ENCODE data around the gene EYS.

EYS gene

GRCh38 chr6:63999613-64000012, 1707.4 kb downstream of the EYS start:
- no peak for DNase-seq (ENCODE audit: low read depth)
- TF ChIP-seq MAX (IDR thresholded peaks at IDR 0.05; ENCODE audit: low read depth, low read length) = no peak
- no peak for TF ChIP-seq MYC (IDR thresholded peaks at IDR 0.05; ENCODE audit: low read depth, low read length)
- TF ChIP-seq POLR2A (IDR thresholded peaks at IDR 0.05; ENCODE audit: extremely low read depth, insufficient read length) = no peak
- TF ChIP-seq, protein P1, sequence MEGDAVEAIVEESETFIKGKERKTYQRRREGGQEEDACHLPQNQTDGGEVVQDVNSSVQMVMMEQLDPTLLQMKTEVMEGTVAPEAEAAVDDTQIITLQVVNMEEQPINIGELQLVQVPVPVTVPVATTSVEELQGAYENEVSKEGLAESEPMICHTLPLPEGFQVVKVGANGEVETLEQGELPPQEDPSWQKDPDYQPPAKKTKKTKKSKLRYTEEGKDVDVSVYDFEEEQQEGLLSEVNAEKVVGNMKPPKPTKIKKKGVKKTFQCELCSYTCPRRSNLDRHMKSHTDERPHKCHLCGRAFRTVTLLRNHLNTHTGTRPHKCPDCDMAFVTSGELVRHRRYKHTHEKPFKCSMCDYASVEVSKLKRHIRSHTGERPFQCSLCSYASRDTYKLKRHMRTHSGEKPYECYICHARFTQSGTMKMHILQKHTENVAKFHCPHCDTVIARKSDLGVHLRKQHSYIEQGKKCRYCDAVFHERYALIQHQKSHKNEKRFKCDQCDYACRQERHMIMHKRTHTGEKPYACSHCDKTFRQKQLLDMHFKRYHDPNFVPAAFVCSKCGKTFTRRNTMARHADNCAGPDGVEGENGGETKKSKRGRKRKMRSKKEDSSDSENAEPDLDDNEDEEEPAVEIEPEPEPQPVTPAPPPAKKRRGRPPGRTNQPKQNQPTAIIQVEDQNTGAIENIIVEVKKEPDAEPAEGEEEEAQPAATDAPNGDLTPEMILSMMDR (IDR thresholded peaks at IDR 0.05; ENCODE audit: low read depth, low read length) = no peak
- H3K4me3 ChIP-seq (ENCODE audit: low read depth, low read length) = no peak overlapping the region

GRCh38 chr6:63998991-63999390, 1708.0 kb downstream of the EYS start:
- DNase-seq (ENCODE audit: low read depth) = no peak
- no peak for TF ChIP-seq POLR2A (IDR thresholded peaks at IDR 0.05; ENCODE audit: extremely low read depth, insufficient read length)
- TF ChIP-seq MAX (IDR thresholded peaks at IDR 0.05; ENCODE audit: low read depth, low read length) = no peak
- no peak for TF ChIP-seq MYC (IDR thresholded peaks at IDR 0.05; ENCODE audit: low read depth, low read length)
- TF ChIP-seq, protein P1 (IDR thresholded peaks at IDR 0.05; ENCODE audit: low read depth, low read length) = no peak
- H3K4me3 ChIP-seq (ENCODE audit: low read depth, low read length) = no peak overlapping the region

GRCh38 chr6:63997734-63998133, 1709.3 kb downstream of the EYS start:
- DNase-seq (ENCODE audit: low read depth) = no peak

GRCh38 chr6:63997221-63997620, 1709.8 kb downstream of the EYS start:
- TF ChIP-seq MAX (IDR thresholded peaks at IDR 0.05; ENCODE audit: low read depth, low read length) (no peak), POLR2A (IDR thresholded peaks at IDR 0.05; ENCODE audit: extremely low read depth, insufficient read length) (no peak), MYC (IDR thresholded peaks at IDR 0.05; ENCODE audit: low read depth, low read length) (no peak)
- TF ChIP-seq, protein P1 (IDR thresholded peaks at IDR 0.05; ENCODE audit: low read depth, low read length) = no peak
- H3K4me3 ChIP-seq (ENCODE audit: low read depth, low read length) = no peak overlapping the region
- DNase-seq (ENCODE audit: low read depth) = no peak

More at GRCh38 chr6:63997734-63998133, 1709.3 kb downstream of the EYS start:
- no peak for TF ChIP-seq MYC (IDR thresholded peaks at IDR 0.05; ENCODE audit: low read depth, low read length)
- TF ChIP-seq, protein P1 (IDR thresholded peaks at IDR 0.05; ENCODE audit: low read depth, low read length) = no peak
- TF ChIP-seq POLR2A (IDR thresholded peaks at IDR 0.05; ENCODE audit: extremely low read depth, insufficient read length) = no peak
- no peak for TF ChIP-seq MAX (IDR thresholded peaks at IDR 0.05; ENCODE audit: low read depth, low read length)
- H3K4me3 ChIP-seq (ENCODE audit: low read depth, low read length) = no peak overlapping the region

GRCh38 chr6:63985223-63985622, 1721.8 kb downstream of the EYS start:
- no peak for DNase-seq (ENCODE audit: low read depth)
- H3K4me3 ChIP-seq (ENCODE audit: low read depth, low read length) = no peak overlapping the region
- TF ChIP-seq, protein P1 (IDR thresholded peaks at IDR 0.05; ENCODE audit: low read depth, low read length) = no peak
- TF ChIP-seq MAX (IDR thresholded peaks at IDR 0.05; ENCODE audit: low read depth, low read length) (no peak), MYC (IDR thresholded peaks at IDR 0.05; ENCODE audit: low read depth, low read length) (no peak), POLR2A (IDR thresholded peaks at IDR 0.05; ENCODE audit: extremely low read depth, insufficient read length) (no peak)

GRCh38 chr6:63975699-63976098, 1731.3 kb downstream of the EYS start:
- no peak overlapping the region for H3K4me3 ChIP-seq (ENCODE audit: low read depth, low read length)
- TF ChIP-seq MYC (IDR thresholded peaks at IDR 0.05; ENCODE audit: low read depth, low read length) (no peak), POLR2A (IDR thresholded peaks at IDR 0.05; ENCODE audit: extremely low read depth, insufficient read length) (no peak), MAX (IDR thresholded peaks at IDR 0.05; ENCODE audit: low read depth, low read length) (no peak)
- TF ChIP-seq, protein P1 (IDR thresholded peaks at IDR 0.05; ENCODE audit: low read depth, low read length) = no peak
- DNase-seq (ENCODE audit: low read depth) = no peak
